Activated T-helper 9 cell treated with anti-CD3 and anti-CD28 coated beads, Interleukin-2, amount 50 U/mL, for 16 hours (primary cell): Measurements from ENCODE around the gene FARP2.

Experiments used
- DNase-seq: peaks from one replicate; pipeline ENCODE4 v3.0.0-alpha.2; 2020; ENCODE audit warnings: low read depth

FARP2 gene

GRCh38 chr2:241485172-241485911 lies 129.3 kb downstream of the FARP2 start:
- DNase-seq = no peak

GRCh38 chr2:241489088-241489487 lies 133.0 kb downstream of the FARP2 start:
- no peak for DNase-seq

GRCh38 chr2:241489733-241490680 lies 133.9 kb downstream of the FARP2 start:
- DNase-seq = no peak

GRCh38 chr2:241490825-241491506 lies 134.9 kb downstream of the FARP2 start:
- DNase-seq = no peak

- no peak for DNase-seq
These were observed 135.6 kb downstream of the FARP2 start for GRCh38 chr2:241491549-241492173.

- DNase-seq = no peak
These were observed 136.1 kb downstream of the FARP2 start for GRCh38 chr2:241492174-241492565.

GRCh38 chr2:241493092-241493491 lies 137.0 kb downstream of the FARP2 start:
- no peak for DNase-seq

- DNase-seq = no peak
These were observed 138.3 kb downstream of the FARP2 start for GRCh38 chr2:241494311-241494908.

- no peak for DNase-seq
These were observed 139.3 kb downstream of the FARP2 start for GRCh38 chr2:241495172-241496002.

GRCh38 chr2:241496003-241496707 lies 140.1 kb downstream of the FARP2 start:
- no peak for DNase-seq

GRCh38 chr2:241496904-241497877 lies 141.1 kb downstream of the FARP2 start:
- no peak for DNase-seq

GRCh38 chr2:241498115-241499070 lies 142.3 kb downstream of the FARP2 start:
- DNase-seq = no peak

- DNase-seq = no peak
These were observed 143.3 kb downstream of the FARP2 start for GRCh38 chr2:241499146-241499965.

GRCh38 chr2:241500016-241500415 lies 143.9 kb downstream of the FARP2 start:
- DNase-seq = no peak

GRCh38 chr2:241500431-241500975 lies 144.4 kb downstream of the FARP2 start:
- DNase-seq = no peak

- no peak for DNase-seq
These were observed 145.0 kb downstream of the FARP2 start for GRCh38 chr2:241501099-241501541.
